ENCODE data around the gene ADGRG7. TPM values are rescaled to one million over a fixed set of nuclear protein-coding genes. Genes with fewer than 3 reads are reported as not detected.
A peak's percentile ranks its signal among the peaks of the same experiment; 100 is the strongest.

ADGRG7 gene
- total RNA-seq, 1 donor from 2014 or later = not detected

DNA sequence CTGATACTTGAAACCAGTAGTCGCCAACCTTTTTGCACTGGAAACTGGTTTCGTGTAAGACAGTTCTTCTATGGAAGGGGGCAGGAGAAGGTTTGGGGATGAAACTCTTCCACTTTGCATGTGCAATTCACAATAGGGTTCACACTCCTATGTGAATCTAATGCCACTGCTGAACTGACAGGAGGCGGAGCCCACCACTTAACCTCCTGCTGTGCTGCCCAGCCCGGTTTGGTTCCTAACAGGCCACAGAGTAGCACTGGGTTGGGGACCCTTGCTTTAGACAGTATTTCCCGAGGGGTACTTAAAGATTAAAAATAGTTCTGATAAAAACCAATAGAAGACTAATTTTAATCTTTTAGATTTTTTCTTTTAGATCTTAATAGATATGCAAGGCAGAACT lies 111.0 kb downstream of the ADGRG7 start:
- Mint-ChIP-seq H3K27me3 (ENCODE audit: unreplicated experiment) (no peaks in the 10 kb centered on the region), H3K9me3 (ENCODE audit: unreplicated experiment) (peaks cover 8% of the 10 kb centered on the region), H3K4me3 (ENCODE audit: unreplicated experiment) (no peak overlapping the region), H3K4me1 (ENCODE audit: unreplicated experiment) (peaks cover 45% of the 10 kb centered on the region), H3K36me3 (ENCODE audit: unreplicated experiment) (peaks cover 66% of the 10 kb centered on the region), H3K27ac (ENCODE audit: unreplicated experiment) (no peak overlapping the region)
- no peak for DNase-seq (ENCODE audit: extremely low spot score, unreplicated experiment)
- TF ChIP-seq, protein P1, sequence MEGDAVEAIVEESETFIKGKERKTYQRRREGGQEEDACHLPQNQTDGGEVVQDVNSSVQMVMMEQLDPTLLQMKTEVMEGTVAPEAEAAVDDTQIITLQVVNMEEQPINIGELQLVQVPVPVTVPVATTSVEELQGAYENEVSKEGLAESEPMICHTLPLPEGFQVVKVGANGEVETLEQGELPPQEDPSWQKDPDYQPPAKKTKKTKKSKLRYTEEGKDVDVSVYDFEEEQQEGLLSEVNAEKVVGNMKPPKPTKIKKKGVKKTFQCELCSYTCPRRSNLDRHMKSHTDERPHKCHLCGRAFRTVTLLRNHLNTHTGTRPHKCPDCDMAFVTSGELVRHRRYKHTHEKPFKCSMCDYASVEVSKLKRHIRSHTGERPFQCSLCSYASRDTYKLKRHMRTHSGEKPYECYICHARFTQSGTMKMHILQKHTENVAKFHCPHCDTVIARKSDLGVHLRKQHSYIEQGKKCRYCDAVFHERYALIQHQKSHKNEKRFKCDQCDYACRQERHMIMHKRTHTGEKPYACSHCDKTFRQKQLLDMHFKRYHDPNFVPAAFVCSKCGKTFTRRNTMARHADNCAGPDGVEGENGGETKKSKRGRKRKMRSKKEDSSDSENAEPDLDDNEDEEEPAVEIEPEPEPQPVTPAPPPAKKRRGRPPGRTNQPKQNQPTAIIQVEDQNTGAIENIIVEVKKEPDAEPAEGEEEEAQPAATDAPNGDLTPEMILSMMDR (IDR thresholded peaks at IDR 0.05) = no peak

DNA sequence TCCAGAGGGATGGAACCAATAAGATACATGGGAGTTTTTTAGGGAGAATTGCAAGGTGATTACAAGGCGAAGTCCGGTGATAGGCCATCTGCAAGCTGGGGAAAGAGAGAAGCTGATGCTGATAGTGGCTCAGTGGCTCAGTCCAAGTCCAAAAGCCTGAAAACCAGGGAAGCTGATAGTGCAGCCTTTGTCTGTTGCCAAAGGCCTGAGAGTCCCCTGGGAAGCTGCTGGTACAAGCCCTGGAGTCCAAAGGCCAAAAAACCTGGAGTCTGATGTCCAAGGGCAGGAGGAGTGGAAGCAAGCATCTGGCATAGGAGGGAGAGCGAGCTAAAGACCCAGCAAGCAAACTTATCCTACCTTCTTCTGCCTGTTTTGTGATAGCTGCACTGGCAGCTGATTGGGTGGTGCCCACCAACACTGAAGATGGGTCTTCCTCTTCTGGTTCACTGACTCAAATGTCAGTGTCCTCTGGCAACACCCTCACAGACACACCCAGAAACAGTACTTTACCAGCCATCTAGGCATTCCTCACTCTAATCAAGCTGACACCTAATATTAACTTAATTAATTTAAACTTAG lies 116.6 kb downstream of the ADGRG7 start:
- Mint-ChIP-seq H3K4me1 (ENCODE audit: unreplicated experiment) (peaks cover 12% of the 10 kb centered on the region), H3K27me3 (ENCODE audit: unreplicated experiment) (no peaks in the 10 kb centered on the region)
- no peak for DNase-seq (ENCODE audit: extremely low spot score, unreplicated experiment)

GRCh38 chr3:100726706-100727105 lies 117.3 kb downstream of the ADGRG7 start:
- TF ChIP-seq, protein P1 (IDR thresholded peaks at IDR 0.05) = no peak
- no peak overlapping the region for H3K4me3 Mint-ChIP-seq (ENCODE audit: unreplicated experiment)
- no peaks in the 10 kb centered on the region for H3K27me3 Mint-ChIP-seq (ENCODE audit: unreplicated experiment)
- DNase-seq (ENCODE audit: extremely low spot score, unreplicated experiment) = no peak
- peaks cover 14% of the 10 kb centered on the region for H3K4me1 Mint-ChIP-seq (ENCODE audit: unreplicated experiment)
- peak overlapping the region; percentile 20 for H3K27ac Mint-ChIP-seq (ENCODE audit: unreplicated experiment)
- peaks cover 4% of the 10 kb centered on the region for H3K9me3 Mint-ChIP-seq (ENCODE audit: unreplicated experiment)
- H3K36me3 Mint-ChIP-seq (ENCODE audit: unreplicated experiment) = peaks cover 51% of the 10 kb centered on the region

More for the DNA sequence above, 116.6 kb downstream of the ADGRG7 start:
- H3K9me3 Mint-ChIP-seq (ENCODE audit: unreplicated experiment) = peaks cover 4% of the 10 kb centered on the region
- peaks cover 58% of the 10 kb centered on the region for H3K36me3 Mint-ChIP-seq (ENCODE audit: unreplicated experiment)
- H3K4me3 Mint-ChIP-seq (ENCODE audit: unreplicated experiment) = no peak overlapping the region
- no peak overlapping the region for H3K27ac Mint-ChIP-seq (ENCODE audit: unreplicated experiment)
- TF ChIP-seq, protein P1 (IDR thresholded peaks at IDR 0.05) = no peak

- no peaks in the 10 kb centered on the region for H3K9me3 Mint-ChIP-seq (ENCODE audit: unreplicated experiment)
- no peaks in the 10 kb centered on the region for H3K27me3 Mint-ChIP-seq (ENCODE audit: unreplicated experiment)
- H3K27ac Mint-ChIP-seq (ENCODE audit: unreplicated experiment) = no peak overlapping the region
- H3K4me3 Mint-ChIP-seq (ENCODE audit: unreplicated experiment) = no peak overlapping the region
- peaks cover 18% of the 10 kb centered on the region for H3K4me1 Mint-ChIP-seq (ENCODE audit: unreplicated experiment)
- DNase-seq (ENCODE audit: extremely low spot score, unreplicated experiment) = no peak
- peaks cover 48% of the 10 kb centered on the region for H3K36me3 Mint-ChIP-seq (ENCODE audit: unreplicated experiment)
- TF ChIP-seq, protein P1 (IDR thresholded peaks at IDR 0.05) = no peak
These were observed 121.1 kb downstream of the ADGRG7 start for GRCh38 chr3:100730524-100730923.

GRCh38 chr3:100732435-100732834 lies 123.0 kb downstream of the ADGRG7 start:
- DNase-seq (ENCODE audit: extremely low spot score, unreplicated experiment) = no peak
- Mint-ChIP-seq H3K9me3 (ENCODE audit: unreplicated experiment) (no peaks in the 10 kb centered on the region), H3K4me1 (ENCODE audit: unreplicated experiment) (peaks cover 15% of the 10 kb centered on the region), H3K4me3 (ENCODE audit: unreplicated experiment) (no peak overlapping the region), H3K27ac (ENCODE audit: unreplicated experiment) (no peak overlapping the region), H3K27me3 (ENCODE audit: unreplicated experiment) (no peaks in the 10 kb centered on the region), H3K36me3 (ENCODE audit: unreplicated experiment) (peaks cover 48% of the 10 kb centered on the region)
- TF ChIP-seq, protein P1 (IDR thresholded peaks at IDR 0.05) = no peak

Measured in osteocyte (in vitro differentiated cells).